Measurements from ENCODE around the gene LHX8.
A peak's percentile ranks its signal among the peaks of the same experiment; 100 is the strongest.
"Not testable (repeated sequence)": the region's sequence is repeated elsewhere in the genome, so short reads cannot be mapped to it uniquely, and the experiment has no call there.

The LHX8 gene

GRCh38 chr1:75132812-75133619, 1.2 kb upstream of the LHX8 start:
- no peak for DNase-seq

GRCh38 chr1:75134647-75135572, 722 bp downstream of the LHX8 start:
- DNase-seq, result peak; percentile 26

GRCh38 chr1:75135573-75136194, 1.5 kb downstream of the LHX8 start:
- DNase-seq, result no peak

DNA sequence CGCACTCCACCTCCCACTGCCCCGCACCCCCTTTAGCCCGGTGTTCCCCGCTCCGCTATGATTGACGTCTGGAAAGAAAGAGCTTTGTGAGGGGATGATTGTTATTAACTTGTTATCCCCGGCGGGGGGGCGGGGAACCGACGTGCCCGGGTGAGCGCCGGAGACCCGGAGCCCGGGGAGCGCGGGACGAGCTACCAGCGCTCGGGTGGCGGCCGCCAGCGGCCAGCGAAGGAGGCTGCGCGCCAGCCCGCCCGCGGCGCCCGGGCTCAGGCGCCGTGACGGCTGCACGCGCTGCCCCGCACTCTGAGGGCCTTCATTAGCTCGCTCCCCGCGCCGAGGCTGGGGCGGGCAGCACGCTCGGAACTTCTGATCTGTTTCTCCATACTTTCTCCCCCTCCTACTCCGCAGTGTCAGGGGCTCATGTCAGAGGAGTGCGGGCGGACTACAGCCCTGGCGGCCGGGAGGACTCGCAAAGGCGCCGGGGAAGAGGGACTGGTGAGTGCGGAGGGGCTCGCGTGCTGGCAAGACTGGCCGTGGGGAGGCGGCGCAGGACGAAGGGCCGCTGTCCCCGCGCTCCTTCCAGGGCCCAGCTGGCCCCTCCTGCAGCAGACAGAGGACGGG, 2.1 kb downstream of the LHX8 start:
- no peak for DNase-seq

GRCh38 chr1:75136921-75137641, 2.9 kb downstream of the LHX8 start:
- DNase-seq, result no peak

DNA sequence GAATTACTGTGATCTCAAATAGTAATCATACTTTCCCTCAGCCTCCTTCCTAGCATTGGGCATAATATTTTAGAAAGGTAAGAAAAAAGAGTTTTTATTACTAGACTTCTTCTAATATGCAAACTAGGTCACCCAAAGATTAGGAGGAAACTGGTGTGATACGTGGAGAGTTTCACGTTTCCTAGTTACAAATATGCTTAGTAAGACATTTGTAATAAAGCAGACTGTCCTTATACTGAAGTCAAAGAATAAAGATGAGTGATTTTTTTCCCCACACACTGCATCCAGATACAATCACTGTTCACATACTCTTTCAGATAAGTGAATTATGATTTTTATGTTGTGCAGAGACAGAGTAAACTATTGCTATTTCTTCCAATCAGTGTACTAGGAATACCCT, 17.9 kb downstream of the LHX8 start:
- no peak for DNase-seq

DNA sequence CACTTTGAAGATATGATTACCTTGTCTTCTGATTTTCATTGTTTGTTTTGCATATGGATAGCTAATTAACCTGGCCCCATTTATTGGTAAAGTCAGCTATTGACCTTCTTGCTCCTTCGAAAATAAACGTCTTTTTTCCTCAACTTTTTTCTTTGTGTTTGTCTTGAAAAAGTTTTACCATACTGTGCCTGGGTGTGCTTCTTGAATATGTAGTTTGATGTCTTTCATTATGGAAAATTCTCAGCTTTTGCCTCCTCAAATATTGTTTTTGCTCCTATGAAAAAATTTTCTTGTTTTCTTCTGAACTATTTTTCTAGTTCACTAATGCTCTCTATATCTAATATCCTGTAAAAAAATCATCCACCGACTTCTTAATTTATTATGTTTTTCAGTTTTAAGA, 25.0 kb downstream of the LHX8 start:
- DNase-seq, result no peak

DNA sequence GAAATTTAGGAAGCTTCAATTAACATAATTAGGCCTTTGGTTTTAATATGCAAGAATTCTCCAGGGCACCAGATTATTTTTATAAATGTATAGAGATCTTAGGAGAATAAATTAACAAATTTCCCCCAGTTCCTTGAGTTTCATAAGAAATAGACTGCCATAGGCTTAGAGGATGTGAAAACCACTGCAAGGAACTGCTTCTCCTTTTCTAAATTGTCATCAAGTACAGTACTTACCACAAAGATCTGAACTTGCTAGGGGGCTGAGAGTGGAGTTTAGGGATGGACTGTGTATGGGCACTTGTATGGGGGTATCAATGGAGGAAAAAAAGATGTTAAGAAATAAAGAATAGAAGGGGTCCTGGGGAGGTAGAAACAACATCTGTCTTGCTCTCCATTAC, 31.1 kb downstream of the LHX8 start:
- no peak for DNase-seq

DNA sequence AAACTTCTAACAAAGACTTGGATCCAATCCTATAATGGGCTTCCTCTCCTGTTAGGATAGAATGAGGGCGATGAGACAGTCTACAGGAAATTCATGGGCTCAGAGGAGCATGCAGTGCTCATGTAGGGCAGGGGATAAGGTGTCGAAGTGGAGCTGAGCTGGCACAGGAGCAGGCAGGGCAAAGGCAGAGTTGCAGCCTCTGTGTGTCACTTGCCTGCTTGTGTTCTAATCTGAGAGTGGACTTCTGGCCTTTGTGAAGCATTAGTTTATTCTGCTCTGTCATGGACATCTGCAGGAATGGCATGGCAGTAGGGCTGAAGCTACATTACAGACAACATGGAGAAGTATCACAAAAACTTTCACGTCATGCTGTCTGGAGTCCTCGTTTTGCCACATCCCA, 32.6 kb downstream of the LHX8 start:
- DNase-seq, result no peak

- no peak for DNase-seq
Measured at GRCh38 chr1:75170011-75170410, 35.8 kb downstream of the LHX8 start.

- DNase-seq, result no peak
Measured at GRCh38 chr1:75170981-75171380, 36.8 kb downstream of the LHX8 start.

GRCh38 chr1:75171876-75172275, 37.7 kb downstream of the LHX8 start:
- DNase-seq, result no peak

DNA sequence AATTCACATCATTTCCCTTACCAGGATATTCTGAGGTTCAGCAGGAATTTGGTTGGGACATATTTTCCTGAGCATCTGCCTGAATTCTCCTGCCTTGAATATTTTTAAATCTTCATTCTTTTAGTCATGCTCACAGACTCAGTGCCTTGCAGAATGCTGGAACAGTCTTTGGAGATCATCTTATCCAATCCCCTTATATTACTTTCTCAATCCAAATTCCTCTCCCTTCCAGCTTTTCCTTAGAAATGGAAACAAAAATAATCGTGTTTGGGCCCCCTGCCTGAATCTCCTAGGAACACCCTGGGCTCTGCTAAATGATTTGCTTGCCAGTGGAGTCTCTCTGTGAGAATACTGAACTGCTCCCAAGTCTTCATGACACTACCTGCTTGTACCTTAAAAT, 38.4 kb downstream of the LHX8 start:
- no peak for DNase-seq

DNA sequence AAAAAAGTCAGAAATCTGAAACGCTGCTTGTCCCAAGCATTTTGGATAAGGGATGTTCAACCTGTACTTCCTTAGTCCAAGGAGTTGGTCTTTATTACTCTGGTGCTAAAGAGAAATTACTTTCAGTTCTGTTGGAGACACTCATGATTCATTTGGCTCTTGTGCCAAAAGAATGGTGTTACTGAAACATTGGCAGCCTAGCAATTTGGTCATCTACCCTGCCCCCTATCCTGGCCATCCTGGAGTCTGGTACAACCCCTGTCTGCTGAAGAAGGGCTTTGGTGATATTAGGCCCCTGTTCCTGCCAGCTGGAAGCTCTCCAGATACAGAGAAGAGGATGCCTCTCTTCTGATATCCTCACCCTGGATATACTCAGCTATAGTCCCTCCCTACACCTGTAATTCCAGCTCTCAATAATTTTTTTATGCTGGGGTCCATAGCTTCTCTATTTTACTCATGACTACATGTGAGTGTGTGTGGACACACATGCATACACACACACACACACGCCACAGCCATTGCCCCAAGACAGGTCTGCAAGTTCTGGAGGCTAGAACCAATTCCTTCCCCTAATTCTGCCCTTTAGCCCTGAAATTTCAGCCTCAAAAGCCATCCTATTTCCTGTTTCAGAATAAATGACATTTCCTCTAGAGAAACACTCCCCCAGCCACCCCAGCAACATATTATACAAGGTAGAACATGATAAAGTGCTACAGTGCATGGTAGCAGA, 40.0 kb downstream of the LHX8 start:
- DNase-seq, result no peak

- not testable (repeated sequence) for DNase-seq
Measured at GRCh38 chr1:75181214-75181955, 47.2 kb downstream of the LHX8 start.

DNA sequence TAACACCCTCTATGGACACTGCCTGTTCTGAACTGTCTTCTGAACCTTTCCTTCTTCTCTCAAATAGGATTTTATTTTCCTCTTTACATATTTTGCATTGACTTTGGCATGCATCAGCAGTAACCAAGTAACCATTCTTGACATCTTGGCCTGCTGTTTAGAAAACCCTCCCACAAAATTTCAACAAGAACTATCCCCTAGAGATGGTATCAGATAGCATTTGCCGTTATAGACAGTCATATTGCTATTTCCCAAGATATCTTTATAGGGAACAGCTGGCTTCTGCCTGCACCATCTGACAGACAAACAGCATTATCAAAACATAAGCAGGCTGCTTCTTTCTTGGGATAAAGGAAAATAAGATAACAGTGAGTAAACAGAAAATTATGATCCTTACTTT, 54.7 kb downstream of the LHX8 start:
- DNase-seq, result no peak

GRCh38 chr1:75198163-75198562, 64.0 kb downstream of the LHX8 start:
- DNase-seq, result no peak

- DNase-seq, result no peak
Measured at GRCh38 chr1:75198761-75199160, 64.6 kb downstream of the LHX8 start.

- DNase-seq, result no peak
Measured at GRCh38 chr1:75202751-75203150, 68.6 kb downstream of the LHX8 start.

DNA sequence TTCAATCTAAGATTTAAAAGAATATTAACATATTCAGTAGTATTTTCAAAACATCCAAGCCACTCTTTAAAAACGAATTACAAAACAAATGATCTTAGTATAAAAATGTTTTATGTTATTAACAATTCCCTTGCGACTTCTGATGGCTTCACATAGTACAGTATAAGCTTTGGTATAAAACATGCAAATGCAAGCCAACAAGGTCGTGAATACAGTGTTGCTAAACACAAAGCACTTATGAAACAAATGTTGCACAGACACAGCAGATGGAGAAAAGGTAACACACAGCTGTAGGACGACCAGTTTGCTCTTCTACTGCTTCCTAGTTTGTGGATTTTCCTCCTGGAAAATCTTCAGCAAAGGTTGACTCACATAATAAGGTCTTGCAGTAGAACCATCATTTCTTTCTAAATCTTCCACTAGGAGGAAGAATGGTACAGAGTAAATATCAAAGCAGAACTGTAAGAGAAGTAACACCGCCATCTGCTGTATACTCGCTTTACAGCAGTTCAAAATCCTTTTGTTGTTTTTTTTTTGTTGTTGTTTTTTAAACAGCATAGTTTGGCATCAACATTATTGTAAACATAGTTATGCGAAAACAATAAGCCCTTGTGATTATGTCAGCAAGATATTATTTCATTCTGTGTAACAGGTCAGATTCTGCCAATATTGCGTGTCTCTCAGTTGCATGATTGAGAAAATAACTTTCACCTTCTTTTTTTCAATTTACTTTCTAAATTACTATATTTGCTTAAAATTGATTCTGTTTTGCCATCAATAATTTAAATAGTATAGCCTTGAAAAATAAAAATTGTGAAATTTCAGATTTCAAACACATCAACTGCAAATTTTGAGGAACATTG, 69.5 kb downstream of the LHX8 start:
- no peak for DNase-seq
